ENCODE measurements around the gene CGN.

CGN gene

DNA sequence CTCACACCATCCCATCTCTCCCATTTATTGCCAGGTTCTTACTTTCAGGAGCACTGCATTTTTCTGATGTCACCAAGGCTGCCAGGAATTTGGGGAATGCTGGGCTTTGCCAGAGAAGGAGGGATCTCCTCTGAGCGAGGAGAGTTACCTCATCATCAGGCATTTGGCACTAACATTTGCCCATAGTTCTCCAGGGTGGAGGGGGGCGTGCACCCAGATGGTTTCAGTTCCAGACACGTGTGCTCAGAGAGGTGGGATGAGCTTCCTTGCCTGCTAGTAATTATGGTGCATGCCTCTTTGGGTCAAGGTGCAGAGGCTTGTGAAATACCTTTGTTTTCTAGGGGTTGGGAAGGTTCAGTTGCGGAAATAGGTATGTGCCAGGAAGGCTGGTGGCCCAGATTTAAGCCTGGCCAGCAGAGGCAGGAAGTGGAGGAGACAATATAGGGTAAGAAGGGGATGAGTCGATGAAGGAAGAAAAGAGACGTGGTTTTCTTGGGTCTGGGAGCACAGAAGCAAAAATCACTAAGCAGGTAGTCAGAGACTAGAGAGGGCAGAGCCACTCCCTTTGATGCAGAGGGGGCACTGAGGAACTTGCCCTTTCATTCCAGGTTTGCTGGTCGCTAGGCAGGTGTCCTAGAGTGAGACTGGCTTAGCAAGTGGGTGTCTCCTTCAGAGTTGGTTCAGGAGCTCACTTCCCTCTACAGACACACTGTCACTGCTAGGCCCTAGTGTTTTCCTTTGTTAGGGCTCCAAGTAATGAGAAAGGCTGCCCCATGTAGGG is 36.1 kb downstream of the CGN start:
- TF ChIP-seq, protein P1, sequence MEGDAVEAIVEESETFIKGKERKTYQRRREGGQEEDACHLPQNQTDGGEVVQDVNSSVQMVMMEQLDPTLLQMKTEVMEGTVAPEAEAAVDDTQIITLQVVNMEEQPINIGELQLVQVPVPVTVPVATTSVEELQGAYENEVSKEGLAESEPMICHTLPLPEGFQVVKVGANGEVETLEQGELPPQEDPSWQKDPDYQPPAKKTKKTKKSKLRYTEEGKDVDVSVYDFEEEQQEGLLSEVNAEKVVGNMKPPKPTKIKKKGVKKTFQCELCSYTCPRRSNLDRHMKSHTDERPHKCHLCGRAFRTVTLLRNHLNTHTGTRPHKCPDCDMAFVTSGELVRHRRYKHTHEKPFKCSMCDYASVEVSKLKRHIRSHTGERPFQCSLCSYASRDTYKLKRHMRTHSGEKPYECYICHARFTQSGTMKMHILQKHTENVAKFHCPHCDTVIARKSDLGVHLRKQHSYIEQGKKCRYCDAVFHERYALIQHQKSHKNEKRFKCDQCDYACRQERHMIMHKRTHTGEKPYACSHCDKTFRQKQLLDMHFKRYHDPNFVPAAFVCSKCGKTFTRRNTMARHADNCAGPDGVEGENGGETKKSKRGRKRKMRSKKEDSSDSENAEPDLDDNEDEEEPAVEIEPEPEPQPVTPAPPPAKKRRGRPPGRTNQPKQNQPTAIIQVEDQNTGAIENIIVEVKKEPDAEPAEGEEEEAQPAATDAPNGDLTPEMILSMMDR (IDR thresholded peaks at IDR 0.05; ENCODE audit: low read depth, low read length): no peak
- H3K4me3 ChIP-seq (ENCODE audit: low read depth, low read length): no peak overlapping the region

GRCh38 chr1:151547900-151548230 is 36.7 kb downstream of the CGN start:
- TF ChIP-seq, protein P1 (IDR thresholded peaks at IDR 0.05; ENCODE audit: low read depth, low read length): no peak
- H3K4me3 ChIP-seq (ENCODE audit: low read depth, low read length): no peak overlapping the region

GRCh38 chr1:151549199-151549598 is 38.0 kb downstream of the CGN start:
- H3K4me3 ChIP-seq (ENCODE audit: low read depth, low read length): no peak overlapping the region
- TF ChIP-seq, protein P1 (IDR thresholded peaks at IDR 0.05; ENCODE audit: low read depth, low read length): no peak

DNA sequence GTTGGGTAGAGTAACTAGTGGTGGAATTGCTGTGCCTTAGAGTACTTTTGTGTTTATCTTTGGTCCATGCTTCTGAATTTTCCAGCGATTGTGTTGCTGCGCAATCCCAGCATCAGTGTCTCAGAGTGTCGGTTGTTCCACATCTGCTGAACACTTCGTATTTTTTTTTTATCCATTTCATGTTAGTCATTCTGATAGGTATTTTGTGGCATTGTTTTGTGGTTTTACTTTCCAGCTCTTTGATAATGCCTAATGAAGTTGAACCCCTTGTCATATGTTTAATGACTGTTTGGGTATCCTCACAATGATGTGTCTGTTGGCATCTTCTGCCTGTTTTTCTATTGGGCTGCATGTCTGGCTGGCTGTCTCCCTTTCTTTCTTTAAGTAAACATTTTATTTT is 42.5 kb downstream of the CGN start:
- no peak overlapping the region for H3K4me3 ChIP-seq (ENCODE audit: low read depth, low read length)
- TF ChIP-seq, protein P1 (IDR thresholded peaks at IDR 0.05; ENCODE audit: low read depth, low read length): no peak

DNA sequence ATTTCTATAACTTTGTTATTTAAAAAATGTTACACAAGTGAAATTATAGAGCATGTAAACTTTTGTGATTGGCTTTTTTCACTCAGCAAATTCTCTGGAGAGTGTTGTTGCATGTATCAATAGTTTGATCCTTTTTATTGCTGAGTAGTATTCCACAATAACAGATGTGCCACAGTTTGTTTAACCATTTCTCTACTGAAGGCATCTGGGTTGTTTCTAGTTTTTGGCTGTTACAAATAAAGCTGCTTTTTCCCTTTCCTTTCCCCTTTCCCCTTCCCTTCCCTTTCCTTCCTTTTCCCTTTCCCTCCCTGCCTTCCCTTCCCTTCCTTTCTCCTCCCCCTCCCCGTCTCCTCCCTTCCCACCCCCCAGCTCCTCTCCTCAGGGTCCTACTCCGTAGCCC is 44.9 kb downstream of the CGN start:
- TF ChIP-seq, protein P1 (IDR thresholded peaks at IDR 0.05; ENCODE audit: low read depth, low read length): no peak
- H3K4me3 ChIP-seq (ENCODE audit: low read depth, low read length): no peak overlapping the region

- H3K4me3 ChIP-seq (ENCODE audit: low read depth, low read length): no peak overlapping the region
- TF ChIP-seq, protein P1 (IDR thresholded peaks at IDR 0.05; ENCODE audit: low read depth, low read length): no peak
Observed at GRCh38 chr1:151562661-151563060, 51.5 kb downstream of the CGN start.

- no peak overlapping the region for H3K4me3 ChIP-seq (ENCODE audit: low read depth, low read length)
- TF ChIP-seq, protein P1 (IDR thresholded peaks at IDR 0.05; ENCODE audit: low read depth, low read length): no peak
Observed at GRCh38 chr1:151563376-151563775, 52.2 kb downstream of the CGN start.
